Kidney (tissue), 14 donors: Measurements from ENCODE around the gene CCN2. TPM values are rescaled to one million over a fixed set of nuclear protein-coding genes. Genes with fewer than 3 reads are reported as not detected.

ENCODE experiments used
- DNase-seq, 5 donors: peaks; one replicate each; pipeline ENCODE4 v3.0.0-alpha.2; 2013 to 2020
- FAIRE-seq: peaks from 2 replicates; lab custom pipeline; 2012; peaks lifted over from hg19 to GRCh38; lab: Jason Lieb, UNC
- H3K27ac ChIP-seq, 2 donors: one replicate each; pipeline ENCODE4 v1.7.0; 2013; ENCODE audit warnings: low read depth in 2 of 2, low read length in 2 of 2, inconsistent platforms in 1 of 2
- H3K27me3 ChIP-seq: one replicate; pipeline ENCODE4 v1.7.1; 2013; ENCODE audit warnings: low read length, inconsistent platforms; ENCODE audit not compliant: control insufficient read depth, insufficient read depth
- H3K36me3 ChIP-seq, 3 donors: one replicate each; pipeline versions ENCODE4 v1.7.0 to v1.7.1; 2013; ENCODE audit warnings: low read length in 3 of 3, control low read depth in 1 of 3, inconsistent platforms in 1 of 3; ENCODE audit not compliant: insufficient read depth in 3 of 3, control insufficient read depth in 2 of 3
- H3K4me1 ChIP-seq, 3 donors: one replicate each; pipeline versions ENCODE4 v1.7.0 to v1.7.1; 2013; ENCODE audit warnings: low read length in 3 of 3, inconsistent platforms in 1 of 3, low read depth in 1 of 3; ENCODE audit not compliant: control insufficient read depth in 2 of 3, insufficient read depth in 2 of 3
- H3K4me3 ChIP-seq, 3 donors: one replicate each; pipeline versions ENCODE4 v1.7.0 to v1.8.1; 2013; ENCODE audit warnings: low read length in 3 of 3, control low read depth in 1 of 3, inconsistent platforms in 1 of 3
- H3K9ac ChIP-seq, 3 donors: one replicate each; pipeline versions ENCODE4 v1.7.0 to v1.7.1; 2013; ENCODE audit warnings: low read length in 3 of 3, control low read depth in 1 of 3, inconsistent platforms in 1 of 3
- H3K9me3 ChIP-seq, 3 donors: one replicate each; pipeline versions ENCODE4 v1.7.0 to v1.7.1; 2013; ENCODE audit warnings: low read length in 3 of 3, control low read depth in 1 of 3, inconsistent platforms in 1 of 3; ENCODE audit not compliant: control insufficient read depth in 2 of 3, insufficient read depth in 1 of 3
- CTCF ChIP-seq: IDR thresholded peaks from 3 replicates; pipeline ENCODE4 v1.5.1; 2012; ENCODE audit warnings: mild to moderate bottlenecking, moderate library complexity, borderline replicate concordance; ENCODE audit not compliant: insufficient read depth; ENCODE audit errors: extremely low read depth
- intact Hi-C: fragments of 100-400 bp; cut with DNase I; formaldehyde crosslinking; loops from one replicate; pipeline ENCODE4 v1.11.1; 2022
- polyA plus RNA-seq: library from polyadenylated mRNA; stranded (reverse); fragments of 350-450 nt; fragmentation: Illumina TruSeq; extraction: RNeasy Lipid Tissue Mini Kit (QIAGEN cat#74804); gene quantifications from one replicate; pipeline ENCODE4 v1.2.3, GENCODE V29; 2014; ENCODE audit warnings: low read depth, low replicate concordance; ENCODE audit not compliant: insufficient read depth
- total RNA-seq: library from RNA; stranded (reverse); fragmentation: NEBNext Ultra II Directional; extraction: Animal tissue kit (Norgen Biotek cat#: 25700); gene quantifications from one replicate; pipeline ENCODE4 v1.2.1, GENCODE V29; 2021
- donor health status: control.
- donor health status: control.
- donor health status: control.
- donor health status: control.
- donor health status: control.
- donor health status: DM: yes; HTN: yes; CAD: no.
- donor health status: Normal renal cell carcinoma (clear cell type).

Gene CCN2
- total and polyA plus RNA-seq, 2 donors from 2014 or later = 64.1 to 248 TPM

GRCh38 chr6:131981624-131981978, 30.4 kb upstream of the CCN2 start:
- Histone ChIP-seq H3K4me1 (peaks cover 0 to 3% (median 2%) of the 10 kb centered on the region in 3 donors), H3K4me3 (no peak overlapping the region), H3K27me3 (no peaks in the 10 kb centered on the region), H3K9me3 (no peaks in the 10 kb centered on the region), H3K36me3 (no peaks in the 10 kb centered on the region), H3K9ac (no peak overlapping the region), H3K27ac (no peak overlapping the region)
- intact Hi-C loops = no loop called here
- FAIRE-seq (no peak), DNase-seq (no peak)
- TF ChIP-seq CTCF = no peak

- Histone ChIP-seq H3K4me1 (peaks cover 0 to 3% (median 2%) of the 10 kb centered on the region in 3 donors), H3K36me3 (no peaks in the 10 kb centered on the region), H3K4me3 (no peak overlapping the region), H3K27ac (no peak overlapping the region), H3K9me3 (no peaks in the 10 kb centered on the region), H3K9ac (no peak overlapping the region), H3K27me3 (no peaks in the 10 kb centered on the region)
- intact Hi-C loops = no loop called here
- FAIRE-seq (no peak), DNase-seq (peak in 2 of 5 donors; percentile 41 to 52)
- no peak for TF ChIP-seq CTCF
Measured at GRCh38 chr6:131980791-131981623, 29.8 kb upstream of the CCN2 start.

- Histone ChIP-seq H3K27ac (no peak overlapping the region), H3K9ac (no peak overlapping the region), H3K27me3 (no peaks in the 10 kb centered on the region), H3K4me1 (peaks cover 0 to 3% (median 2%) of the 10 kb centered on the region in 3 donors), H3K9me3 (no peaks in the 10 kb centered on the region), H3K36me3 (no peaks in the 10 kb centered on the region), H3K4me3 (no peak overlapping the region)
- intact Hi-C loops = no loop called here
- DNase-seq = no peak
- TF ChIP-seq CTCF = no peak
- FAIRE-seq = no peak
Measured at GRCh38 chr6:131980338-131980790, 29.2 kb upstream of the CCN2 start.
